ENCODE results near the gene APEH.
"Not testable (repeated sequence)": the region's sequence is repeated elsewhere in the genome, so short reads cannot be mapped to it uniquely, and the experiment has no call there.

- not testable (repeated sequence) for TF ChIP-seq POLR2A (IDR thresholded peaks at IDR 0.05; ENCODE audit: low read length); CTCF (IDR thresholded peaks at IDR 0.05)
These were observed 10.3 kb downstream of the APEH start for GRCh38 chr3:49684453-49684852.

Measured in A549 (cell line).